GM12878 (cell line): ENCODE data around the gene TNPO2. TPM values are rescaled to one million over a fixed set of nuclear protein-coding genes. Genes with fewer than 3 reads are reported as not detected.

Experiments
- ATAC-seq: fragments of 200-7000 bp; cut with Tn5 transposase; 3 replicates; pipeline ENCODE4 v1.9.1; 2020; ENCODE audit warnings: mild to moderate bottlenecking, moderate library complexity
- BruUV-seq: library from RNA; stranded (reverse); fragments of 400-500 nt; replicated peaks from 2 replicates; lab custom pipeline; 2021; lab: Mats Ljungman, UMichigan
- CTCF ChIA-PET: fragments of 300-600 bp; sonication (Branson Sonifier 250); formaldehyde crosslinking; extraction: SDS; loops from one replicate; lab custom pipeline; 2021; ENCODE audit warnings: inconsistent platforms; lab: Yijun Ruan, JAX
- POLR2A ChIA-PET: fragments of 350-600 bp; formaldehyde crosslinking; extraction: SDS; loops from one replicate; lab custom pipeline; 2021; ENCODE audit warnings: inconsistent platforms; lab: Charles Lee
- RAD21 ChIA-PET: fragments of 300-600 bp; sonication (Branson Sonifier 250); formaldehyde crosslinking; loops from one replicate; lab custom pipeline; 2023; ENCODE audit warnings: antibody characterized with exemption; ENCODE audit not compliant: unreplicated experiment; lab: Charles Lee
- SMC1A ChIA-PET: fragments of 300-600 bp; sonication (Branson Sonifier 250); formaldehyde crosslinking; loops from one replicate; lab custom pipeline; 2023; ENCODE audit not compliant: unreplicated experiment, uncharacterized antibody; lab: Charles Lee
- DNase-seq: peaks from one replicate; pipeline ENCODE4 v3.0.0-alpha.2; 2011; ENCODE audit warnings: low read depth, low spot score
- FAIRE-seq: peaks from 3 replicates; lab custom pipeline; 2011; peaks lifted over from hg19 to GRCh38; lab: Jason Lieb, UNC
- H2AFZ ChIP-seq: 2 replicates; pipeline ENCODE4 v1.6.0; 2011; ENCODE audit warnings: low read depth, low read length, control low read depth; ENCODE audit not compliant: control insufficient read depth
- H3K27ac ChIP-seq: 2 replicates; pipeline ENCODE4 v1.5.1; 2011; ENCODE audit warnings: control low read depth; ENCODE audit not compliant: control insufficient read depth, insufficient read depth
- H3K27me3 ChIP-seq, 2 experiments: replicated peaks in 1 of 2; 2 replicates each; pipeline versions ENCODE4 v1.6.0 to v1.6.1; 2011; ENCODE audit warnings: low read length in 1 of 2; ENCODE audit not compliant: control insufficient read depth in 2 of 2, insufficient read depth in 2 of 2
- H3K36me3 ChIP-seq, 2 experiments: 2 replicates each; pipeline ENCODE4 v1.5.1; 2011; ENCODE audit warnings: low read length in 1 of 2; ENCODE audit not compliant: control insufficient read depth in 2 of 2, insufficient read depth in 2 of 2
- H3K4me1 ChIP-seq: 2 replicates; pipeline ENCODE4 v1.6.1; 2011; ENCODE audit warnings: mild to moderate bottlenecking, low read length, moderate library complexity, mixed read lengths; ENCODE audit not compliant: control insufficient read depth, insufficient read depth
- H3K4me2 ChIP-seq: 2 replicates; pipeline ENCODE4 v1.6.0; 2011; ENCODE audit warnings: control low read depth; ENCODE audit not compliant: control insufficient read depth, insufficient read depth
- H3K4me3 ChIP-seq: fragments of 200-600 bp; sonication (generic); 2 replicates; pipeline ENCODE4 v1.5.1; 2016
- H3K79me2 ChIP-seq: 2 replicates; pipeline ENCODE4 v1.6.0; 2011; ENCODE audit warnings: low read length; ENCODE audit not compliant: control insufficient read depth, insufficient read depth
- H3K9ac ChIP-seq: 2 replicates; pipeline ENCODE4 v1.8.0; 2011; ENCODE audit warnings: low read length, control low read depth, mixed read lengths; ENCODE audit not compliant: control insufficient read depth, insufficient read depth
- H3K9me3 ChIP-seq: replicated peaks from 3 replicates; pipeline ENCODE4 v1.5.1; 2011; ENCODE audit warnings: mild to moderate bottlenecking, low read length; ENCODE audit not compliant: control insufficient read depth, insufficient read depth
- H4K20me1 ChIP-seq: 2 replicates; pipeline ENCODE4 v1.6.0; 2011; ENCODE audit not compliant: control insufficient read depth, insufficient read depth
- BCL3 ChIP-seq: IDR thresholded peaks from 2 replicates; pipeline ENCODE4 v1.6.1; 2011; ENCODE audit warnings: borderline replicate concordance, low read depth, mild to moderate bottlenecking, moderate library complexity, low read length; ENCODE audit not compliant: insufficient read depth, poor library complexity, severe bottlenecking
- BRCA1 ChIP-seq: IDR thresholded peaks from 2 replicates; pipeline ENCODE4 v1.6.1; 2011; ENCODE audit warnings: low read depth, low read length, improper control_type of control experiment
- CBX5 ChIP-seq: sonication (generic); IDR thresholded peaks from 2 replicates; pipeline ENCODE4 v1.6.1; 2016; ENCODE audit warnings: low read depth, moderate library complexity, mild to moderate bottlenecking, inconsistent platforms
- RB1 ChIP-seq: fragments of 450-650 bp; formaldehyde crosslinking; IDR thresholded peaks from 2 replicates; pipeline ENCODE4 v1.6.1; 2017; ENCODE audit warnings: mild to moderate bottlenecking, borderline replicate concordance
- ZNF207 ChIP-seq: fragments of 450-650 bp; IDR thresholded peaks from 2 replicates; pipeline ENCODE4 v1.6.1; 2014; ENCODE audit warnings: antibody characterized with exemption, mild to moderate bottlenecking, borderline replicate concordance
- WGBS: methylation state at CpG from one replicate; pipeline ENCODE4 v1.1.6; 2016; ENCODE audit warnings: low lambda C conversion rate; ENCODE audit not compliant: insufficient replicate concordance, insufficient coverage; ENCODE audit errors: missing lambda C conversion rate; 5-methylcytosine and 5-hydroxymethylcytosine counted together
- in situ Hi-C: fragments of 300-500 bp; cut with MboI; formaldehyde crosslinking; loops from 9 replicates; pipeline ENCODE4 v1.14.3; 2018; ENCODE audit warnings: mixed read lengths
- intact Hi-C: fragments of 100-400 bp; cut with micrococcal nuclease; formaldehyde crosslinking; loops from one replicate; pipeline ENCODE4 v1.14.2; 2022; ENCODE audit not compliant: unreplicated experiment
- polyA plus RNA-seq, 11 experiments: library from polyadenylated mRNA; depleted of rRNA in 4 of 11; unstranded in 6 of 11; stranded (reverse) in 5 of 11; fragments of >200 nt; fragmentation: Nextera tagmentation in 4 of 11; fragmentation: Illumina TruSeq in 1 of 11; extraction: Ambion mirVana in 4 of 11; extraction: Trizol in 1 of 11; gene quantifications; 1 replicate in 1 of 11; 2 replicates in 10 of 11; pipeline versions ENCODE4 v1.2.1 to v1.2.3, GENCODE V29; 2011 to 2016; ENCODE audit warnings: inconsistent platforms in 2 of 11, missing spikeins in 2 of 11, low read depth in 1 of 11
- total RNA-seq, 4 experiments: library from RNA; depleted of rRNA in 3 of 4; stranded (reverse); fragments of >200 nt in 3 of 4; fragmentation: Illumina TruSeq in 1 of 4; extraction: Trizol in 1 of 4; gene quantifications; 2 replicates each; pipeline versions ENCODE4 v1.2.1 to v1.2.3, GENCODE V29; 2013 to 2021

TNPO2 gene
- total and polyA plus RNA-seq, 10 of the 15 experiments (the other 5 are each of a cell fraction or from before 2014, with no cell fraction given): 5.5 to 99.7 (median 29.6) TPM

GRCh38 chr19:12767666-12768065 lies 43.9 kb upstream of the TNPO2 start:
- intact Hi-C loops: no loop called here
- Histone ChIP-seq H3K4me3 (no peak overlapping the region), H3K4me2 (no peak overlapping the region), H3K36me3 (no peaks in the 10 kb centered on the region), H3K79me2 (no peaks in the 10 kb centered on the region), H3K4me1 (no peaks in the 10 kb centered on the region; the same call in 1 of the 2 replicates), H3K27ac (no peak overlapping the region), H3K9me3 (no peaks in the 10 kb centered on the region), H3K27me3 (no peaks in the 10 kb centered on the region; a peak in 1 of 4 replicates), H2AFZ (no peak overlapping the region), H4K20me1 (no peaks in the 10 kb centered on the region), H3K9ac (no peak overlapping the region)
- FAIRE-seq (no peak), DNase-seq (no peak), ATAC-seq (no peak)
- ChIA-PET SMC1A (interaction anchor here (0.6 to 4.6 kb wide), 4 partner anchors 10 to 80 kb away, joined by 5 to 61 read pairs (median 12); no protein-coding TSS in a partner anchor), CTCF (interaction anchor here (6.0 to 17.0 kb wide), 3 partner anchors 10 to 80 kb away, joined by 45 to 426 read pairs (median 235); partner anchors contain the start of genes JUNB, PRDX2 and THSD8), POLR2A (interaction anchor here (0.6 to 0.8 kb wide), 2 partner anchors 28 to 105 kb away, joined by 3 to 5 read pairs; no protein-coding TSS in a partner anchor), RAD21 (interaction anchor here (2.0 to 9.0 kb wide), 3 partner anchors 25 to 80 kb away, joined by 4 to 76 read pairs (median 22); no protein-coding TSS in a partner anchor)
- in situ Hi-C loops: loop anchor here (5.0 kb wide), 1 partner anchor 80 kb away; no protein-coding TSS in a partner anchor
- TF ChIP-seq CBX5 (no peak), BCL3 (no peak), BRCA1 (no peak), ZNF207 (no peak), RB1 (no peak)
- 94% methylated on average over 15 of the region's 15 CpGs for WGBS
- BruUV-seq: no TSS peak
